Vagina (tissue), 2 donors: ENCODE measurements around the gene PAM16. TPM values are rescaled to one million over a fixed set of nuclear protein-coding genes. Genes with fewer than 3 reads are reported as not detected.

Source experiments
- DNase-seq, 2 donors: peaks; one replicate each; pipeline ENCODE4 v3.0.0-alpha.2; 2017; ENCODE audit errors: extremely low spot score in 2 of 2
- H3K27ac ChIP-seq: fragments of 200-600 bp; sonication (generic); one replicate; pipeline ENCODE4 v1.5.1; 2019
- H3K27me3 ChIP-seq: fragments of 200-600 bp; sonication (generic); one replicate; pipeline ENCODE4 v1.5.1; 2019
- H3K36me3 ChIP-seq, 2 donors: fragments of 200-600 bp; sonication (generic); one replicate each; pipeline ENCODE4 v1.5.1; 2017 to 2019
- H3K4me1 ChIP-seq: fragments of 200-600 bp; sonication (generic); one replicate; pipeline ENCODE4 v1.5.1; 2019
- H3K4me3 ChIP-seq, 2 donors: fragments of 200-600 bp; sonication (generic); 1 replicate in 1 of 2; 2 replicates in 1 of 2; pipeline ENCODE4 v1.5.1; 2016 to 2019
- H3K9me3 ChIP-seq: fragments of 200-600 bp; sonication (generic); one replicate; pipeline ENCODE4 v1.5.1; 2019
- POLR2A ChIP-seq, 2 donors: fragments of 450-650 bp; IDR thresholded peaks; one replicate each; pipeline ENCODE4 v1.6.1; 2017; ENCODE audit warnings: antibody characterized with exemption in 2 of 2, mild to moderate bottlenecking in 2 of 2, moderate library complexity in 2 of 2
- POLR2AphosphoS5 ChIP-seq, 2 donors: sonication (generic); formaldehyde crosslinking; IDR thresholded peaks; one replicate each; pipeline ENCODE4 v1.9.0; 2017; ENCODE audit warnings: antibody characterized with exemption in 2 of 2, mild to moderate bottlenecking in 2 of 2, low read depth in 1 of 2; ENCODE audit not compliant: insufficient read depth in 1 of 2
- intact Hi-C: fragments of 100-400 bp; cut with DNase I; formaldehyde crosslinking; loops from one replicate; pipeline ENCODE4 v1.15.1; 2023
- total RNA-seq: library from RNA; depleted of rRNA; stranded (reverse); fragments of >200 nt; gene quantifications from one replicate; pipeline ENCODE4 v1.2.3, GENCODE V29; 2016
- TF ChIP-seq, protein P1 (sequence below), 3 experiments: fragments of 450-650 bp in 2 of 3; fragments of 200-600 bp in 1 of 3; sonication (generic) in 1 of 3; IDR thresholded peaks; one replicate each; pipeline ENCODE4 v1.5.1; 2017 to 2019; ENCODE audit warnings: antibody characterized with exemption in 3 of 3, mild to moderate bottlenecking in 2 of 3, moderate library complexity in 2 of 3

PAM16 gene
- total RNA-seq, 1 donor from 2014 or later, result 76.1 TPM

DNA sequence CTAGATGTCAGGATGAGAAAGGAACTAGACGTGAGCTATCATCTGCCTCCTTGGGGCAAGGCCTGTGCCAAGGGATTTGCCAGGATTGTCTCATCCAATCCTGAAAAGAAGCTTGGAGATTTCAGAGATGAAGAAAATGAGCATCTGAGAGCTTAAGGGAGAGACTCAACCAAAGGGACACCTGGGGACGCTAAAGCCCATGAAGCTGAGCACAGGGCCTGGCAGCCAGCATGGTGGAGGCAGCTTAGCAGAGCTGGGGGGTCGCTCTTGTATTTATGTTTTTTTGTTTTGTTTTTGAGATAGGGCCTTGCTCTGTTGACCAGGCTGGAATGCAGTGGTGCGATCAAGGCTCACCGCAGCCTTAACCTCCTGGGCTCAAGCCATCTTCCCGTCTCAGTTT lies 53.6 kb downstream of the PAM16 start:
- Histone ChIP-seq H3K4me3 (no peak overlapping the region), H3K36me3 (no peaks in the 10 kb centered on the region), H3K27ac (no peak overlapping the region), H3K9me3 (no peaks in the 10 kb centered on the region), H3K4me1 (peaks cover 43% of the 10 kb centered on the region), H3K27me3 (no peaks in the 10 kb centered on the region)
- intact Hi-C loops, result no loop called here
- TF ChIP-seq POLR2AphosphoS5 (IDR thresholded peaks at IDR 0.05; ENCODE audit: insufficient read depth in 1 of 2, low read depth in 1 of 2) (no peak), POLR2A (IDR thresholded peaks at IDR 0.05) (no peak)
- TF ChIP-seq, protein P1, sequence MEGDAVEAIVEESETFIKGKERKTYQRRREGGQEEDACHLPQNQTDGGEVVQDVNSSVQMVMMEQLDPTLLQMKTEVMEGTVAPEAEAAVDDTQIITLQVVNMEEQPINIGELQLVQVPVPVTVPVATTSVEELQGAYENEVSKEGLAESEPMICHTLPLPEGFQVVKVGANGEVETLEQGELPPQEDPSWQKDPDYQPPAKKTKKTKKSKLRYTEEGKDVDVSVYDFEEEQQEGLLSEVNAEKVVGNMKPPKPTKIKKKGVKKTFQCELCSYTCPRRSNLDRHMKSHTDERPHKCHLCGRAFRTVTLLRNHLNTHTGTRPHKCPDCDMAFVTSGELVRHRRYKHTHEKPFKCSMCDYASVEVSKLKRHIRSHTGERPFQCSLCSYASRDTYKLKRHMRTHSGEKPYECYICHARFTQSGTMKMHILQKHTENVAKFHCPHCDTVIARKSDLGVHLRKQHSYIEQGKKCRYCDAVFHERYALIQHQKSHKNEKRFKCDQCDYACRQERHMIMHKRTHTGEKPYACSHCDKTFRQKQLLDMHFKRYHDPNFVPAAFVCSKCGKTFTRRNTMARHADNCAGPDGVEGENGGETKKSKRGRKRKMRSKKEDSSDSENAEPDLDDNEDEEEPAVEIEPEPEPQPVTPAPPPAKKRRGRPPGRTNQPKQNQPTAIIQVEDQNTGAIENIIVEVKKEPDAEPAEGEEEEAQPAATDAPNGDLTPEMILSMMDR (IDR thresholded peaks at IDR 0.05), result no peak
- DNase-seq, result no peak

DNA sequence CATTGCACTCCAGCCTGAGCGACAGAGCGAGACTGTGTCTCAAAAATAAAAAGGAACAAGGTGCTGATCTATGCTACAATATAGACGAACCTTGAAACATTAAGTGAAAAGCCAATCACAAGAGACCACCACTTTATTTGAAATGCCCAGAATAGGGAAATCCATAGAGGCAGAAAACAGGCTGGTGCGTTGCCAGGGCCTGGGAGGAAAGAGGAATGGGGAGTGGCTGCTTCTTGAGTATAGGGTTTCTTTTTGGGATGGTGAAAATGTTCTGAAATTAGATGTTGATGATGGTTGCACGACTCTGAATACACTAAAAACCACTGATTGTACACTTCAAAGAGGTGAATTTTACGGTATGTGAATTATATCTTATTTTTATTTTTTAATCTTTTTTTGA lies 55.5 kb downstream of the PAM16 start:
- Histone ChIP-seq H3K27me3 (no peaks in the 10 kb centered on the region), H3K36me3 (no peaks in the 10 kb centered on the region), H3K4me3 (no peak overlapping the region), H3K9me3 (no peaks in the 10 kb centered on the region), H3K27ac (no peak overlapping the region), H3K4me1 (peaks cover 50% of the 10 kb centered on the region)
- TF ChIP-seq POLR2A (IDR thresholded peaks at IDR 0.05), result no peak
- TF ChIP-seq POLR2AphosphoS5 (IDR thresholded peaks at IDR 0.05; ENCODE audit: insufficient read depth in 1 of 2, low read depth in 1 of 2), result no peak
- TF ChIP-seq, protein P1 (IDR thresholded peaks at IDR 0.05), result no peak
- intact Hi-C loops, result no loop called here
- DNase-seq, result no peak

GRCh38 chr16:4293822-4294457 lies 57.2 kb downstream of the PAM16 start:
- no peak for DNase-seq
- intact Hi-C loops, result no loop called here
- H3K4me1 ChIP-seq, result peaks cover 39% of the 10 kb centered on the region

DNA sequence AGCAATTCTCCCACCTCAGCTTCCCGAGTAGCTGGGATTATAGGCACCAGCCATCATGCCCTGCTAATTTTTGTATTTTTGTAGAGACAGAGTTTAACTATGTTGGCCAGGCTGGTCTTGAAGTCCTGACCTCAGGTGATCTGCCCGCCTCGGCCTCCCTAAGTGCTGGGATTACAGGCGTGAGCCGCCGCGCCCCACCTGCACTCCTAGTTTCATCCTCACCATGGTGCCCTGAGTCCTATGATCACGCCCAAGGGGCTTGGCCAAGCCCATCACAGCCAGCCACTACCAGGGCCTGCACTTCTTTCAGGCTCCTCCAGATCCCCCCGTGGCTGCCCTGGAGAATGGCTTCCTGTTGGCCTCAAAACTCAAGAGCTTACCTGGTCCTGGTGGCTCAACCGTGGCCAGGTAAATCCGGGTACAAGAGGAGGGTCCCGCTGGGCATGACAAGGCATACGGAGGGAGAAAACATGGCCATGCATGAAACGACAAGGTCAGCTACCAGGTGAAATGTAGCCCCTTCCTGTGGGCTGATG lies 57.9 kb downstream of the PAM16 start:
- H3K27ac ChIP-seq, result peak overlapping the region; percentile 54
- no peak overlapping the region for H3K4me3 ChIP-seq
- intact Hi-C loops, result no loop called here
- DNase-seq, result no peak
- no peaks in the 10 kb centered on the region for H3K27me3 ChIP-seq
- peaks cover 39% of the 10 kb centered on the region for H3K4me1 ChIP-seq
- TF ChIP-seq POLR2AphosphoS5 (IDR thresholded peaks at IDR 0.05; ENCODE audit: insufficient read depth in 1 of 2, low read depth in 1 of 2), result no peak
- no peak for TF ChIP-seq POLR2A (IDR thresholded peaks at IDR 0.05)
- TF ChIP-seq, protein P1 (IDR thresholded peaks at IDR 0.05), result no peak
- H3K36me3 ChIP-seq, result no peaks in the 10 kb centered on the region
- no peaks in the 10 kb centered on the region for H3K9me3 ChIP-seq

More at GRCh38 chr16:4293822-4294457, 57.2 kb downstream of the PAM16 start:
- Histone ChIP-seq H3K27me3 (no peaks in the 10 kb centered on the region), H3K4me3 (no peak overlapping the region), H3K36me3 (no peaks in the 10 kb centered on the region), H3K9me3 (no peaks in the 10 kb centered on the region), H3K27ac (peak overlapping the region; percentile 54)
- no peak for TF ChIP-seq POLR2A (IDR thresholded peaks at IDR 0.05)
- TF ChIP-seq, protein P1 (IDR thresholded peaks at IDR 0.05), result no peak
- no peak for TF ChIP-seq POLR2AphosphoS5 (IDR thresholded peaks at IDR 0.05; ENCODE audit: insufficient read depth in 1 of 2, low read depth in 1 of 2)

- Histone ChIP-seq H3K27ac (peak overlapping the region; percentile 54), H3K27me3 (no peaks in the 10 kb centered on the region), H3K4me3 (no peak overlapping the region), H3K4me1 (peaks cover 38% of the 10 kb centered on the region), H3K9me3 (no peaks in the 10 kb centered on the region), H3K36me3 (no peaks in the 10 kb centered on the region)
- intact Hi-C loops, result no loop called here
- DNase-seq, result no peak
- TF ChIP-seq, protein P1 (IDR thresholded peaks at IDR 0.05), result no peak
- TF ChIP-seq POLR2AphosphoS5 (IDR thresholded peaks at IDR 0.05; ENCODE audit: insufficient read depth in 1 of 2, low read depth in 1 of 2), result no peak
- no peak for TF ChIP-seq POLR2A (IDR thresholded peaks at IDR 0.05)
These were observed 59.4 kb downstream of the PAM16 start for GRCh38 chr16:4291699-4292098.
